ENCODE data around the gene FOXP1.

FOXP1 gene

GRCh38 chr3:70992562-70993204 lies 590.8 kb downstream of the FOXP1 start:
- H3K36me3 Mint-ChIP-seq (ENCODE audit: low read depth): peaks cover 32% of the 10 kb centered on the region
- H3K27me3 Mint-ChIP-seq (ENCODE audit: low read depth): no peaks in the 10 kb centered on the region
- H3K4me1 Mint-ChIP-seq (ENCODE audit: low read depth): peaks cover 17% of the 10 kb centered on the region
- no peaks in the 10 kb centered on the region for H3K9me3 Mint-ChIP-seq
- no peak overlapping the region for H3K4me3 Mint-ChIP-seq
- no peak overlapping the region for H3K27ac Mint-ChIP-seq

- Mint-ChIP-seq H3K36me3 (ENCODE audit: low read depth) (peaks cover 37% of the 10 kb centered on the region), H3K4me1 (ENCODE audit: low read depth) (peaks cover 17% of the 10 kb centered on the region), H3K27me3 (ENCODE audit: low read depth) (no peaks in the 10 kb centered on the region), H3K9me3 (no peaks in the 10 kb centered on the region), H3K4me3 (no peak overlapping the region), H3K27ac (no peak overlapping the region)
Observed at GRCh38 chr3:70992131-70992530, 591.4 kb downstream of the FOXP1 start.

- Mint-ChIP-seq H3K4me3 (no peak overlapping the region), H3K36me3 (ENCODE audit: low read depth) (peaks cover 39% of the 10 kb centered on the region), H3K27ac (no peak overlapping the region), H3K4me1 (ENCODE audit: low read depth) (peaks cover 17% of the 10 kb centered on the region), H3K9me3 (no peaks in the 10 kb centered on the region), H3K27me3 (ENCODE audit: low read depth) (no peaks in the 10 kb centered on the region)
Observed at GRCh38 chr3:70990723-70991122, 592.8 kb downstream of the FOXP1 start.

GRCh38 chr3:70990185-70990584 lies 593.3 kb downstream of the FOXP1 start:
- Mint-ChIP-seq H3K4me1 (ENCODE audit: low read depth) (peaks cover 17% of the 10 kb centered on the region), H3K27me3 (ENCODE audit: low read depth) (no peaks in the 10 kb centered on the region), H3K27ac (peak overlapping the region; percentile 67), H3K36me3 (ENCODE audit: low read depth) (peaks cover 39% of the 10 kb centered on the region), H3K9me3 (no peaks in the 10 kb centered on the region), H3K4me3 (no peak overlapping the region)

- H3K27me3 Mint-ChIP-seq (ENCODE audit: low read depth): no peaks in the 10 kb centered on the region
- no peak overlapping the region for H3K27ac Mint-ChIP-seq
- peaks cover 46% of the 10 kb centered on the region for H3K36me3 Mint-ChIP-seq (ENCODE audit: low read depth)
- peaks cover 26% of the 10 kb centered on the region for H3K4me1 Mint-ChIP-seq (ENCODE audit: low read depth)
- H3K4me3 Mint-ChIP-seq: no peak overlapping the region
- H3K9me3 Mint-ChIP-seq: no peaks in the 10 kb centered on the region
Observed at GRCh38 chr3:70989174-70989573, 594.4 kb downstream of the FOXP1 start.

GRCh38 chr3:70988111-70988510 lies 595.4 kb downstream of the FOXP1 start:
- no peak overlapping the region for H3K4me3 Mint-ChIP-seq
- H3K27me3 Mint-ChIP-seq (ENCODE audit: low read depth): no peaks in the 10 kb centered on the region
- H3K4me1 Mint-ChIP-seq (ENCODE audit: low read depth): peaks cover 32% of the 10 kb centered on the region
- H3K27ac Mint-ChIP-seq: no peak overlapping the region
- peaks cover 47% of the 10 kb centered on the region for H3K36me3 Mint-ChIP-seq (ENCODE audit: low read depth)
- H3K9me3 Mint-ChIP-seq: no peaks in the 10 kb centered on the region

- Mint-ChIP-seq H3K36me3 (ENCODE audit: low read depth) (peaks cover 57% of the 10 kb centered on the region), H3K4me1 (ENCODE audit: low read depth) (peaks cover 52% of the 10 kb centered on the region), H3K4me3 (no peak overlapping the region), H3K9me3 (peaks cover 4% of the 10 kb centered on the region), H3K27ac (no peak overlapping the region), H3K27me3 (ENCODE audit: low read depth) (no peaks in the 10 kb centered on the region)
Observed at GRCh38 chr3:70985572-70985971, 598.0 kb downstream of the FOXP1 start.

GRCh38 chr3:70984776-70985482 lies 598.6 kb downstream of the FOXP1 start:
- Mint-ChIP-seq H3K36me3 (ENCODE audit: low read depth) (peaks cover 57% of the 10 kb centered on the region), H3K27ac (peak overlapping the region; percentile 38), H3K27me3 (ENCODE audit: low read depth) (no peaks in the 10 kb centered on the region), H3K9me3 (peaks cover 8% of the 10 kb centered on the region), H3K4me1 (ENCODE audit: low read depth) (peaks cover 51% of the 10 kb centered on the region), H3K4me3 (no peak overlapping the region)

GRCh38 chr3:70982700-70983140 lies 600.8 kb downstream of the FOXP1 start:
- peak overlapping the region; percentile 60 for H3K4me3 Mint-ChIP-seq
- H3K36me3 Mint-ChIP-seq (ENCODE audit: low read depth): peaks cover 60% of the 10 kb centered on the region
- peaks cover 13% of the 10 kb centered on the region for H3K9me3 Mint-ChIP-seq
- peak overlapping the region; percentile 95 for H3K27ac Mint-ChIP-seq
- no peaks in the 10 kb centered on the region for H3K27me3 Mint-ChIP-seq (ENCODE audit: low read depth)
- H3K4me1 Mint-ChIP-seq (ENCODE audit: low read depth): peaks cover 48% of the 10 kb centered on the region

GRCh38 chr3:70982284-70982683 lies 601.2 kb downstream of the FOXP1 start:
- H3K4me1 Mint-ChIP-seq (ENCODE audit: low read depth): peaks cover 48% of the 10 kb centered on the region
- no peak overlapping the region for H3K4me3 Mint-ChIP-seq
- peak overlapping the region; percentile 73 for H3K27ac Mint-ChIP-seq

GRCh38 chr3:70981231-70981880 lies 602.2 kb downstream of the FOXP1 start:
- H3K27ac Mint-ChIP-seq: peak overlapping the region; percentile 80
- no peak overlapping the region for H3K4me3 Mint-ChIP-seq
- no peaks in the 10 kb centered on the region for H3K27me3 Mint-ChIP-seq (ENCODE audit: low read depth)
- peaks cover 56% of the 10 kb centered on the region for H3K36me3 Mint-ChIP-seq (ENCODE audit: low read depth)
- H3K4me1 Mint-ChIP-seq (ENCODE audit: low read depth): peaks cover 48% of the 10 kb centered on the region
- peaks cover 13% of the 10 kb centered on the region for H3K9me3 Mint-ChIP-seq

More at GRCh38 chr3:70982284-70982683, 601.2 kb downstream of the FOXP1 start:
- no peaks in the 10 kb centered on the region for H3K27me3 Mint-ChIP-seq (ENCODE audit: low read depth)
- peaks cover 60% of the 10 kb centered on the region for H3K36me3 Mint-ChIP-seq (ENCODE audit: low read depth)
- H3K9me3 Mint-ChIP-seq: peaks cover 13% of the 10 kb centered on the region

GRCh38 chr3:70980646-70981170 lies 602.8 kb downstream of the FOXP1 start:
- Mint-ChIP-seq H3K4me3 (no peak overlapping the region), H3K27ac (peak overlapping the region; percentile 80), H3K4me1 (ENCODE audit: low read depth) (peaks cover 48% of the 10 kb centered on the region), H3K9me3 (peaks cover 13% of the 10 kb centered on the region), H3K36me3 (ENCODE audit: low read depth) (peaks cover 55% of the 10 kb centered on the region), H3K27me3 (ENCODE audit: low read depth) (no peaks in the 10 kb centered on the region)

- Mint-ChIP-seq H3K36me3 (ENCODE audit: low read depth) (peaks cover 59% of the 10 kb centered on the region), H3K4me1 (ENCODE audit: low read depth) (peaks cover 48% of the 10 kb centered on the region), H3K9me3 (peaks cover 13% of the 10 kb centered on the region), H3K27me3 (ENCODE audit: low read depth) (no peaks in the 10 kb centered on the region), H3K27ac (peak overlapping the region; percentile 80), H3K4me3 (no peak overlapping the region)
Observed at GRCh38 chr3:70979983-70980645, 603.4 kb downstream of the FOXP1 start.

- Mint-ChIP-seq H3K27ac (no peak overlapping the region), H3K36me3 (ENCODE audit: low read depth) (peaks cover 53% of the 10 kb centered on the region), H3K4me3 (no peak overlapping the region), H3K4me1 (ENCODE audit: low read depth) (peaks cover 29% of the 10 kb centered on the region), H3K9me3 (peaks cover 13% of the 10 kb centered on the region), H3K27me3 (ENCODE audit: low read depth) (no peaks in the 10 kb centered on the region)
Observed at GRCh38 chr3:70977712-70978111, 605.8 kb downstream of the FOXP1 start.
